ENCODE results near the gene PLCXD3. TPM values are rescaled to one million over a fixed set of nuclear protein-coding genes. Genes with fewer than 3 reads are reported as not detected.

Gene PLCXD3
- total RNA-seq, 1 experiment from 2014 or later, result 0.11 TPM

GRCh38 chr5:41537581-41537980 lies 27.2 kb upstream of the PLCXD3 start:
- H3K4me1 ChIP-seq (replicated peaks; ENCODE audit: insufficient read depth), result no peaks in the 10 kb centered on the region
- H3K36me3 ChIP-seq (ENCODE audit: low read depth), result no peaks in the 10 kb centered on the region
- no peaks in the 10 kb centered on the region for H3K79me2 ChIP-seq (ENCODE audit: low read depth)
- H3K4me3 ChIP-seq, result no peak overlapping the region
- ChIA-PET CTCF (interaction anchor here (0.6 kb wide), 1 partner anchor 1850 kb away, joined by 3 read pairs; no protein-coding TSS in a partner anchor), POLR2A (ENCODE audit: unreplicated experiment) (no interaction called here)
- DNase-seq, result no peak
- H3K4me2 ChIP-seq, result no peak overlapping the region
- H3F3A ChIP-seq (ENCODE audit: insufficient read depth, low read depth), result no peaks in the 10 kb centered on the region
- TF ChIP-seq CTCF (conservative IDR thresholded peaks at IDR 0.05) (no peak), EZH2 (IDR thresholded peaks at IDR 0.05; ENCODE audit: low read depth) (no peak)
- intact Hi-C loops (cut with micrococcal nuclease; ENCODE audit: unreplicated experiment), result no loop called here
- no TSS peak for BruUV-seq (replicated peaks)
- no peak overlapping the region for H3K27ac ChIP-seq
- no peaks in the 10 kb centered on the region for H3K9me2 ChIP-seq (ENCODE audit: insufficient read depth)
- no peaks in the 10 kb centered on the region; the same call in 1 of the 2 replicates for H3K9me3 ChIP-seq (ENCODE audit: insufficient read depth, low read depth)
- no peaks in the 10 kb centered on the region; the same call in 1 of the 2 replicates for H4K20me1 ChIP-seq (ENCODE audit: insufficient read depth)
- no peaks in the 10 kb centered on the region for H3K27me3 ChIP-seq (ENCODE audit: insufficient read depth, low read depth)
- H2AFZ ChIP-seq, result no peak overlapping the region

- peaks cover 3% of the 10 kb centered on the region for H3K4me1 ChIP-seq (replicated peaks; ENCODE audit: insufficient read depth)
- H4K20me1 ChIP-seq (ENCODE audit: insufficient read depth), result no peaks in the 10 kb centered on the region; the same call in 1 of the 2 replicates
- ChIA-PET POLR2A (ENCODE audit: unreplicated experiment) (no interaction called here), CTCF (no interaction called here)
- peaks cover 7% of the 10 kb centered on the region; the same call in 1 of the 2 replicates for H3K9me3 ChIP-seq (ENCODE audit: insufficient read depth, low read depth)
- H3K36me3 ChIP-seq (ENCODE audit: low read depth), result no peaks in the 10 kb centered on the region
- no peak overlapping the region for H3K4me3 ChIP-seq
- DNase-seq, result no peak
- H3K79me2 ChIP-seq (ENCODE audit: low read depth), result no peaks in the 10 kb centered on the region
- intact Hi-C loops (cut with micrococcal nuclease; ENCODE audit: unreplicated experiment), result no loop called here
- H3K4me2 ChIP-seq, result no peak overlapping the region
- no peak overlapping the region for H3K27ac ChIP-seq
- H3K9me2 ChIP-seq (ENCODE audit: insufficient read depth), result no peaks in the 10 kb centered on the region
- H2AFZ ChIP-seq, result no peak overlapping the region
- TF ChIP-seq EZH2 (IDR thresholded peaks at IDR 0.05; ENCODE audit: low read depth) (no peak), CTCF (conservative IDR thresholded peaks at IDR 0.05) (no peak)
- H3K27me3 ChIP-seq (ENCODE audit: insufficient read depth, low read depth), result no peaks in the 10 kb centered on the region
- H3F3A ChIP-seq (ENCODE audit: insufficient read depth, low read depth), result peaks cover 6% of the 10 kb centered on the region; the same call in 1 of the 2 replicates
- BruUV-seq (replicated peaks), result no TSS peak
Observed at GRCh38 chr5:41532485-41532884, 22.1 kb upstream of the PLCXD3 start.

- Histone ChIP-seq H3K27me3 (ENCODE audit: insufficient read depth, low read depth) (no peaks in the 10 kb centered on the region), H3K79me2 (ENCODE audit: low read depth) (no peaks in the 10 kb centered on the region), H3K4me2 (0 out of 2 replicates have a peak overlapping the region, but pooled peaks have one; percentile 4), H4K20me1 (ENCODE audit: insufficient read depth) (no peaks in the 10 kb centered on the region), H3K4me3 (no peak overlapping the region), H3K27ac (peak overlapping the region; percentile 60), H3K36me3 (ENCODE audit: low read depth) (no peaks in the 10 kb centered on the region), H2AFZ (peak overlapping the region; percentile 44; the same call in 1 of the 2 replicates), H3K9me3 (ENCODE audit: insufficient read depth, low read depth) (0 out of 2 replicates have a peak, but pooled peaks cover 8% of the 10 kb centered on the region), H3K9me2 (ENCODE audit: insufficient read depth) (no peaks in the 10 kb centered on the region), H3K4me1 (replicated peaks; ENCODE audit: insufficient read depth) (peaks cover 17% of the 10 kb centered on the region), H3F3A (ENCODE audit: insufficient read depth, low read depth) (peaks cover 7% of the 10 kb centered on the region; the same call in 1 of the 2 replicates)
- BruUV-seq (replicated peaks), result no TSS peak
- intact Hi-C loops (cut with micrococcal nuclease; ENCODE audit: unreplicated experiment), result loop anchor here (1.0 to 10.0 kb wide), 3 partner anchors 113 to 1952 kb away; no protein-coding TSS in a partner anchor
- DNase-seq, result peak; percentile 66 to 93
- POLR2A ChIA-PET (ENCODE audit: unreplicated experiment), result interaction anchor here (0.6 kb wide), 1 partner anchor 860 kb away, joined by 5 read pairs; no protein-coding TSS in a partner anchor
- CTCF ChIA-PET, result no interaction called here
- TF ChIP-seq EZH2 (IDR thresholded peaks at IDR 0.05; ENCODE audit: low read depth), result no peak
- no peak for TF ChIP-seq CTCF (conservative IDR thresholded peaks at IDR 0.05)
Observed at GRCh38 chr5:41527201-41527779, 16.9 kb upstream of the PLCXD3 start.

All from PC-9 (cell line).